OCI-M2 (cell line): ENCODE data around the gene HIVEP3.

Experiments
- DNase-seq: peaks from one replicate; lab custom pipeline; 2025; ENCODE audit not compliant: unreplicated experiment; lab: John Stamatoyannopoulos, UW

Gene HIVEP3

GRCh38 chr1:41592451-41593125, 326.1 kb downstream of the HIVEP3 start:
- DNase-seq = no peak

- no peak for DNase-seq
Observed at GRCh38 chr1:41591891-41592290, 326.8 kb downstream of the HIVEP3 start.

GRCh38 chr1:41590331-41590730, 328.4 kb downstream of the HIVEP3 start:
- no peak for DNase-seq

GRCh38 chr1:41589395-41589794, 329.3 kb downstream of the HIVEP3 start:
- DNase-seq = no peak

GRCh38 chr1:41588334-41588875, 330.3 kb downstream of the HIVEP3 start:
- DNase-seq = no peak

GRCh38 chr1:41587791-41588190, 330.9 kb downstream of the HIVEP3 start:
- DNase-seq = no peak

GRCh38 chr1:41586230-41586629, 332.5 kb downstream of the HIVEP3 start:
- no peak for DNase-seq

GRCh38 chr1:41583658-41584547, 334.8 kb downstream of the HIVEP3 start:
- no peak for DNase-seq

- DNase-seq = no peak
Observed at GRCh38 chr1:41582851-41583657, 335.7 kb downstream of the HIVEP3 start.

GRCh38 chr1:41582351-41582750, 336.4 kb downstream of the HIVEP3 start:
- DNase-seq = no peak

GRCh38 chr1:41582004-41582325, 336.8 kb downstream of the HIVEP3 start:
- no peak for DNase-seq

GRCh38 chr1:41581216-41582003, 337.3 kb downstream of the HIVEP3 start:
- DNase-seq = no peak

- DNase-seq = no peak
Observed at GRCh38 chr1:41580520-41581172, 338.1 kb downstream of the HIVEP3 start.

- DNase-seq = no peak
Observed at GRCh38 chr1:41580021-41580420, 338.7 kb downstream of the HIVEP3 start.

- no peak for DNase-seq
Observed at GRCh38 chr1:41578712-41579335, 339.9 kb downstream of the HIVEP3 start.

GRCh38 chr1:41576620-41577019, 342.1 kb downstream of the HIVEP3 start:
- no peak for DNase-seq

GRCh38 chr1:41576206-41576605, 342.5 kb downstream of the HIVEP3 start:
- no peak for DNase-seq

GRCh38 chr1:41574842-41575241, 343.9 kb downstream of the HIVEP3 start:
- DNase-seq = no peak
